Right atrium auricular region (tissue), 2 donors: ENCODE measurements around the gene ARL4A. TPM values are rescaled to one million over a fixed set of nuclear protein-coding genes. Genes with fewer than 3 reads are reported as not detected.

Experiments
- DNase-seq: peaks from one replicate; pipeline ENCODE4 v3.0.0-alpha.2; 2019; ENCODE audit warnings: low spot score
- H3K27ac ChIP-seq, 2 donors: fragments of 200-600 bp; sonication (generic); 1 replicate in 1 of 2; 2 replicates in 1 of 2; pipeline ENCODE4 v1.5.1; 2016 to 2019
- H3K27me3 ChIP-seq, 2 donors: fragments of 200-600 bp; sonication (generic); one replicate each; pipeline versions ENCODE4 v1.5.1 to v1.6.0; 2017 to 2019
- H3K36me3 ChIP-seq: fragments of 200-600 bp; sonication (generic); one replicate; pipeline ENCODE4 v1.5.1; 2016
- H3K4me1 ChIP-seq, 2 donors: fragments of 200-600 bp; sonication (generic); one replicate each; pipeline versions ENCODE4 v1.5.1 to v1.6.0; 2017 to 2019
- H3K4me3 ChIP-seq, 2 donors: fragments of 200-600 bp; sonication (generic); 1 replicate in 1 of 2; 2 replicates in 1 of 2; pipeline ENCODE4 v1.5.1; 2017 to 2019; ENCODE audit warnings: mild to moderate bottlenecking in 1 of 2, moderate library complexity in 1 of 2
- H3K9me3 ChIP-seq, 2 donors: fragments of 200-600 bp; sonication (generic); one replicate each; pipeline ENCODE4 v1.5.1; 2019
- CTCF ChIP-seq, 2 donors: fragments of 200-600 bp; sonication (generic); IDR thresholded peaks; one replicate each; pipeline ENCODE4 v1.5.1; 2019; ENCODE audit warnings: antibody characterized with exemption in 2 of 2
- total RNA-seq, 2 donors: library from RNA; depleted of rRNA; stranded (reverse); fragments of >200 nt; gene quantifications; one replicate each; pipeline ENCODE4 v1.1.0, GENCODE V29; 2016

Gene ARL4A
- total RNA-seq: 10 to 100 TPM; 13.3 to 25.0 TPM

GRCh38 chr7:12686891-12687717 lies at the start of gene ARL4A:
Gene ARL4A, plus strand, starts transcription at chr7:12687633. Its CDS starts 622 bp downstream, at chr7:12688255.
- Histone ChIP-seq H3K27me3 (no peaks in the 10 kb centered on the region), H3K36me3 (no peaks in the 10 kb centered on the region), H3K4me1 (peaks cover 0 to 16% of the 10 kb centered on the region in 2 donors), H3K27ac (peak within 1 kb of the TSS; percentile 87 to 90), H3K9me3 (no peaks in the 10 kb centered on the region), H3K4me3 (peak within 1 kb of the TSS; percentile 77 to 93)
- TF ChIP-seq CTCF (IDR thresholded peaks at IDR 0.05): peak in 1 of 2 donors; percentile 51
- peak; percentile 100 for DNase-seq

- Histone ChIP-seq H3K27ac (peak overlapping the region in 1 of 2 donors; percentile 33), H3K4me3 (no peak overlapping the region), H3K36me3 (no peaks in the 10 kb centered on the region), H3K27me3 (no peaks in the 10 kb centered on the region), H3K4me1 (no peaks in the 10 kb centered on the region), H3K9me3 (no peaks in the 10 kb centered on the region)
- no peak for TF ChIP-seq CTCF (IDR thresholded peaks at IDR 0.05)
- no peak for DNase-seq
Measured at GRCh38 chr7:12637819-12638592, 49.4 kb upstream of the ARL4A start.

- Histone ChIP-seq H3K9me3 (no peaks in the 10 kb centered on the region), H3K4me1 (no peaks in the 10 kb centered on the region), H3K36me3 (no peaks in the 10 kb centered on the region), H3K27ac (no peak overlapping the region), H3K4me3 (no peak overlapping the region), H3K27me3 (no peaks in the 10 kb centered on the region)
- no peak for DNase-seq
- TF ChIP-seq CTCF (IDR thresholded peaks at IDR 0.05): peak in 1 of 2 donors; percentile 80
Measured at GRCh38 chr7:12638851-12639456, 48.5 kb upstream of the ARL4A start.

- TF ChIP-seq CTCF (IDR thresholded peaks at IDR 0.05): no peak
- no peak for DNase-seq
- Histone ChIP-seq H3K4me1 (no peaks in the 10 kb centered on the region), H3K36me3 (no peaks in the 10 kb centered on the region), H3K27me3 (no peaks in the 10 kb centered on the region), H3K27ac (no peak overlapping the region), H3K9me3 (no peaks in the 10 kb centered on the region), H3K4me3 (no peak overlapping the region)
Measured at GRCh38 chr7:12640299-12641096, 46.9 kb upstream of the ARL4A start.

GRCh38 chr7:12641196-12641595 lies 46.2 kb upstream of the ARL4A start:
- TF ChIP-seq CTCF (IDR thresholded peaks at IDR 0.05): no peak
- Histone ChIP-seq H3K4me1 (no peaks in the 10 kb centered on the region), H3K36me3 (no peaks in the 10 kb centered on the region), H3K4me3 (no peak overlapping the region), H3K27ac (no peak overlapping the region), H3K9me3 (no peaks in the 10 kb centered on the region), H3K27me3 (no peaks in the 10 kb centered on the region)
- no peak for DNase-seq
